Esophagus muscularis mucosa (tissue), 4 donors: ENCODE measurements around the gene MIOX. TPM values are rescaled to one million over a fixed set of nuclear protein-coding genes. Genes with fewer than 3 reads are reported as not detected.
"Not testable (repeated sequence)": the region's sequence is repeated elsewhere in the genome, so short reads cannot be mapped to it uniquely, and the experiment has no call there.

Experiments
- DNase-seq: peaks from one replicate; pipeline ENCODE4 v3.0.0-alpha.2; 2017; ENCODE audit errors: extremely low spot score
- H3K27ac ChIP-seq, 4 donors: fragments of 200-600 bp; sonication (generic); replicated peaks in 1 of 4; 1 replicate in 3 of 4; 2 replicates in 1 of 4; pipeline ENCODE4 v1.5.1; 2016 to 2019; ENCODE audit warnings: mild to moderate bottlenecking in 1 of 4
- H3K27me3 ChIP-seq, 4 donors: fragments of 200-600 bp; sonication (generic); one replicate each; pipeline versions ENCODE4 v1.5.1 to v1.6.0; 2016 to 2019
- H3K36me3 ChIP-seq, 4 donors: fragments of 200-600 bp; sonication (generic); one replicate each; pipeline ENCODE4 v1.5.1; 2016 to 2019
- H3K4me1 ChIP-seq, 4 donors: fragments of 200-600 bp; sonication (generic); one replicate each; pipeline ENCODE4 v1.5.1; 2016 to 2019
- H3K4me3 ChIP-seq, 4 donors: fragments of 200-600 bp; sonication (generic); 1 replicate in 2 of 4; 2 replicates in 2 of 4; pipeline ENCODE4 v1.5.1; 2016 to 2019; ENCODE audit warnings: mild to moderate bottlenecking in 4 of 4, moderate library complexity in 1 of 4
- H3K9me3 ChIP-seq, 4 donors: fragments of 200-600 bp; sonication (generic); 1 replicate in 3 of 4; 2 replicates in 1 of 4; pipeline ENCODE4 v1.5.1; 2016 to 2019
- EP300 ChIP-seq: sonication (generic); formaldehyde crosslinking; IDR thresholded peaks from one replicate; pipeline ENCODE4 v1.6.1; 2017; ENCODE audit warnings: antibody characterized with exemption
- POLR2A ChIP-seq: fragments of 450-650 bp; IDR thresholded peaks from one replicate; pipeline ENCODE4 v1.6.1; 2017; ENCODE audit warnings: antibody characterized with exemption, moderate library complexity, mild to moderate bottlenecking, low read depth
- POLR2AphosphoS5 ChIP-seq, 2 donors: sonication (generic); formaldehyde crosslinking; IDR thresholded peaks; one replicate each; pipeline ENCODE4 v1.6.1; 2017; ENCODE audit warnings: antibody characterized with exemption in 2 of 2
- WGBS: methylation state at CpG from one replicate; pipeline ENCODE4 v1.1.5; 2018; 5-methylcytosine and 5-hydroxymethylcytosine counted together
- intact Hi-C: fragments of 100-400 bp; cut with DNase I; formaldehyde crosslinking; loops from one replicate; pipeline ENCODE4 v1.15.1; 2023
- total RNA-seq, 4 donors: library from RNA; depleted of rRNA; stranded (reverse); fragments of >200 nt; gene quantifications; one replicate each; pipeline versions ENCODE4 v1.1.0 to v1.2.1, GENCODE V29; 2016
- TF ChIP-seq, protein P1 (sequence below), 3 experiments: fragments of 200-600 bp in 2 of 3; fragments of 450-650 bp in 1 of 3; sonication (generic) in 2 of 3; IDR thresholded peaks; one replicate each; pipeline ENCODE4 v1.5.1; 2017 to 2019; ENCODE audit warnings: antibody characterized with exemption in 3 of 3, mild to moderate bottlenecking in 2 of 3, moderate library complexity in 1 of 3

The MIOX gene
- total RNA-seq, 4 donors from 2014 or later: not detected

DNA sequence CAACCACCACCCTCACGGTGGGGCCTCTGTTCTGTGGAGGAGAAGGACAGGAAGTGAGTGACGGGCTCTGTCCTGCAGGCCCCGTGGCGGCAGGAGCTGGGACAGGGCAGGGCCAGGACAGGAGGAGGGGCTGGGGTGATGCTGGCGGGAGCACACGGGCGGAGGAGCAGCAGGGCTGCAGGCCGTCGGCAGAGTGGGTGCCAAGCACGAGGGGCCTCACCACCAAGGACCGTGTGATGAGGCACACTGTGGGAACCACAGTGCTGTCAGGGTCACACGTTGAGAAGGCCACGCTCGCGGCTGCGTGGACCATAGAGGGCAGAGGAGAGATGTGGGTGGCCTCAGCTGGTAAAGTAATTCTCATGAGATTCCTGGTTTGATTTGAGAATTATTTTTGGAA, 30.2 kb downstream of the MIOX start:
- WGBS: 86% methylated on average over 16 of the region's 16 CpGs
- no peak for DNase-seq
- Histone ChIP-seq H3K27ac (no peak overlapping the region), H3K4me1 (peaks cover 0 to 6% (median 0%) of the 10 kb centered on the region in 4 donors), H3K4me3 (no peak overlapping the region), H3K36me3 (peaks cover 24 to 76% (median 65%) of the 10 kb centered on the region in 4 donors), H3K9me3 (no peaks in the 10 kb centered on the region), H3K27me3 (no peaks in the 10 kb centered on the region)
- intact Hi-C loops: no loop called here
- TF ChIP-seq POLR2AphosphoS5 (IDR thresholded peaks at IDR 0.05) (no peak), EP300 (no peak), POLR2A (no peak)
- TF ChIP-seq, protein P1, sequence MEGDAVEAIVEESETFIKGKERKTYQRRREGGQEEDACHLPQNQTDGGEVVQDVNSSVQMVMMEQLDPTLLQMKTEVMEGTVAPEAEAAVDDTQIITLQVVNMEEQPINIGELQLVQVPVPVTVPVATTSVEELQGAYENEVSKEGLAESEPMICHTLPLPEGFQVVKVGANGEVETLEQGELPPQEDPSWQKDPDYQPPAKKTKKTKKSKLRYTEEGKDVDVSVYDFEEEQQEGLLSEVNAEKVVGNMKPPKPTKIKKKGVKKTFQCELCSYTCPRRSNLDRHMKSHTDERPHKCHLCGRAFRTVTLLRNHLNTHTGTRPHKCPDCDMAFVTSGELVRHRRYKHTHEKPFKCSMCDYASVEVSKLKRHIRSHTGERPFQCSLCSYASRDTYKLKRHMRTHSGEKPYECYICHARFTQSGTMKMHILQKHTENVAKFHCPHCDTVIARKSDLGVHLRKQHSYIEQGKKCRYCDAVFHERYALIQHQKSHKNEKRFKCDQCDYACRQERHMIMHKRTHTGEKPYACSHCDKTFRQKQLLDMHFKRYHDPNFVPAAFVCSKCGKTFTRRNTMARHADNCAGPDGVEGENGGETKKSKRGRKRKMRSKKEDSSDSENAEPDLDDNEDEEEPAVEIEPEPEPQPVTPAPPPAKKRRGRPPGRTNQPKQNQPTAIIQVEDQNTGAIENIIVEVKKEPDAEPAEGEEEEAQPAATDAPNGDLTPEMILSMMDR (IDR thresholded peaks at IDR 0.05): no peak

DNA sequence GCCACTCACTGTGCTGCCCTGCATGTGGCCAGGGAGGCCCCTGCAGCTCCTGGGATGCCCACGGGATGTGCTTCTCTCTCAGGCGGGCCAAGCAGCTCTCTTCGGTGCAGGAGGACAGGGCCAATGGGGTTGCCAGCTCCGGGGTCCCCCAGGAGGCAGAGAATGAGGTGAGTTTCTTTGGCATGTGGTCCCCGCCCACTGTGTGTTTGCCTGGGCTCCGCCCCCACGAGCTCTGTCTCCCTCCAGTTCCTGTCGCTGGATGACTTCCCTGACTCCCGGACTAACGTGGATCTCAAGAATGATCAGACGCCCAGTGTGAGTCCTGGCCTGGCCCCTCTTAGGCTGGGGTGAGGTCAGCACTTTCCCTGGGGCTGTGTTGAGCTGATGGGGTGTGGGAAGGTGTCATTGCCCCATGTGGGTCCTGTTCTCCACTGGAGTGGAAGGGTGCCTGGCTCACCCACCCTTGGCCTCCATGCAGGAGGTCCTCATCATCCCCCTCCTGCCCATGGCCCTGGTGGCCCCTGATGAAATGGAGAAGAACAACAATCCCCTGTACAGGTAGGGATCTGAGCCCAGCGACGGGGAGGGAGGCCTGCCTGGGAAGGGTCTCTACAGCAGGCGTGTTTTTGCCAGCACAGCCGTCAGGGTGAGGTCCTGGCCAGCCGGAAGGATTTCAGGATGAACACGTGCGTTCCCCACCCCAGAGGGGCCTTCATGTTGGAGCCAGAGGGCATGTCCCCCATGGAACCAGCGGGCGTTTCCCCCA, 31.0 kb downstream of the MIOX start:
- Histone ChIP-seq H3K4me1 (peaks cover 0 to 5% (median 0%) of the 10 kb centered on the region in 4 donors), H3K4me3 (no peak overlapping the region), H3K9me3 (no peaks in the 10 kb centered on the region), H3K27me3 (no peaks in the 10 kb centered on the region), H3K36me3 (peaks cover 27 to 84% (median 71%) of the 10 kb centered on the region in 4 donors), H3K27ac (no peak overlapping the region)
- intact Hi-C loops: no loop called here
- DNase-seq: no peak
- WGBS: 92% methylated on average over 11 of the region's 20 CpGs
- TF ChIP-seq POLR2AphosphoS5 (IDR thresholded peaks at IDR 0.05): no peak
- no peak for TF ChIP-seq POLR2A
- TF ChIP-seq, protein P1 (IDR thresholded peaks at IDR 0.05): no peak
- TF ChIP-seq EP300: no peak

GRCh38 chr22:50518606-50519005, 31.9 kb downstream of the MIOX start:
- WGBS: 88% methylated on average over 3 of the region's 7 CpGs
- no peak for DNase-seq

GRCh38 chr22:50519151-50519550, 32.5 kb downstream of the MIOX start:
- H3K9me3 ChIP-seq: no peaks in the 10 kb centered on the region
- H3K4me1 ChIP-seq: peaks cover 1 to 8% (median 5%) of the 10 kb centered on the region in 4 donors
- no peak for TF ChIP-seq POLR2A
- TF ChIP-seq, protein P1 (IDR thresholded peaks at IDR 0.05): no peak
- no peak for TF ChIP-seq POLR2AphosphoS5 (IDR thresholded peaks at IDR 0.05)
- no peak for TF ChIP-seq EP300
- DNase-seq: no peak
- no peak overlapping the region for H3K4me3 ChIP-seq
- intact Hi-C loops: no loop called here
- no CpG with 5 or more reads among the region's 8 CpGs for WGBS
- no peak overlapping the region for H3K27ac ChIP-seq
- H3K27me3 ChIP-seq: no peaks in the 10 kb centered on the region
- H3K36me3 ChIP-seq: peaks cover 38 to 94% (median 86%) of the 10 kb centered on the region in 4 donors

More at GRCh38 chr22:50518606-50519005, 31.9 kb downstream of the MIOX start:
- Histone ChIP-seq H3K4me3 (no peak overlapping the region), H3K27ac (no peak overlapping the region), H3K9me3 (no peaks in the 10 kb centered on the region), H3K4me1 (peaks cover 0 to 2% (median under 1%) of the 10 kb centered on the region in 4 donors), H3K36me3 (peaks cover 36 to 89% (median 80%) of the 10 kb centered on the region in 4 donors), H3K27me3 (no peaks in the 10 kb centered on the region)
- TF ChIP-seq POLR2A (no peak), EP300 (no peak)
- intact Hi-C loops: no loop called here

- intact Hi-C loops, H3K4me3 ChIP-seq, H3K27ac ChIP-seq, H3K9me3 ChIP-seq, H3K27me3 ChIP-seq, DNase-seq: not testable (repeated sequence)
- peaks cover 38 to 85% (median 81%) of the 10 kb centered on the region in 4 donors for H3K36me3 ChIP-seq
- WGBS: 96% methylated on average over 8 of the region's 8 CpGs
- H3K4me1 ChIP-seq: peaks cover 10 to 18% (median 15%) of the 10 kb centered on the region in 4 donors
These were observed 33.5 kb downstream of the MIOX start for GRCh38 chr22:50520184-50520583.
